Daoy (cell line): Measurements from ENCODE around the gene XRRA1. TPM values are rescaled to one million over a fixed set of nuclear protein-coding genes. Genes with fewer than 3 reads are reported as not detected.
A peak's percentile ranks its signal among the peaks of the same experiment; 100 is the strongest.
"Not testable (repeated sequence)": the region's sequence is repeated elsewhere in the genome, so short reads cannot be mapped to it uniquely, and the experiment has no call there.

ENCODE experiments used
- DNase-seq: peaks from one replicate; pipeline ENCODE4 v3.0.0-alpha.2; 2015; ENCODE audit warnings: low read depth
- total RNA-seq: library from RNA; depleted of rRNA; stranded (reverse); fragments of >200 nt; shearing (Covaris generic); gene quantifications from 2 replicates; pipeline ENCODE4 v1.2.3, GENCODE V29; 2014; rRNA removed

The XRRA1 gene
- 5.6 and 9.7 TPM in 2 replicates for total RNA-seq

GRCh38 chr11:74948898-74949752 lies at the start of gene XRRA1, which contains the start of gene SPCS2:
XRRA1 (minus strand) TSS chr11:74949091; CDS start chr11:74940878, 8,213 bp downstream.
SPCS2 (plus strand) TSS chr11:74949266; CDS start chr11:74949286, 20 bp downstream.
- DNase-seq = peak; percentile 99

- DNase-seq = no peak
Measured at GRCh38 chr11:74992852-74993251, 44.0 kb upstream of the XRRA1 start.

GRCh38 chr11:74990941-74991340 lies 42.0 kb upstream of the XRRA1 start:
- no peak for DNase-seq

GRCh38 chr11:74990150-74990549 lies 41.3 kb upstream of the XRRA1 start:
- DNase-seq = not testable (repeated sequence)

- peak; percentile 7 for DNase-seq
Measured at GRCh38 chr11:74989260-74989638, 40.4 kb upstream of the XRRA1 start.

GRCh38 chr11:74988541-74989259 lies 39.8 kb upstream of the XRRA1 start, which contains the start of gene NEU3:
NEU3 (plus strand) TSS chr11:74988933; CDS start chr11:74989061, 128 bp downstream.
- DNase-seq = peak; percentile 91

- DNase-seq = no peak
Measured at GRCh38 chr11:74984730-74985129, 35.8 kb upstream of the XRRA1 start.

- no peak for DNase-seq
Measured at GRCh38 chr11:74984070-74984469, 35.2 kb upstream of the XRRA1 start.

GRCh38 chr11:74981888-74982287 lies 33.0 kb upstream of the XRRA1 start:
- no peak for DNase-seq

GRCh38 chr11:74980634-74981033 lies 31.7 kb upstream of the XRRA1 start:
- no peak for DNase-seq

GRCh38 chr11:74978041-74978440 lies 29.1 kb upstream of the XRRA1 start:
- no peak for DNase-seq

- no peak for DNase-seq
Measured at GRCh38 chr11:74971424-74971823, 22.5 kb upstream of the XRRA1 start.

GRCh38 chr11:74970852-74971395 lies 22.0 kb upstream of the XRRA1 start:
- DNase-seq = no peak

GRCh38 chr11:74966651-74967050 lies 17.8 kb upstream of the XRRA1 start:
- DNase-seq = peak; percentile 82

- DNase-seq = not testable (repeated sequence)
Measured at GRCh38 chr11:74960128-74960527, 11.2 kb upstream of the XRRA1 start.

GRCh38 chr11:74957937-74958629 lies 9.2 kb upstream of the XRRA1 start:
- DNase-seq = no peak

GRCh38 chr11:74956397-74957015 lies 7.6 kb upstream of the XRRA1 start:
- DNase-seq = no peak

GRCh38 chr11:74954199-74954598 lies 5.3 kb upstream of the XRRA1 start:
- DNase-seq = no peak

GRCh38 chr11:74953451-74953850 lies 4.6 kb upstream of the XRRA1 start:
- DNase-seq = no peak

- DNase-seq = no peak
Measured at GRCh38 chr11:74952752-74953151, 3.9 kb upstream of the XRRA1 start.

GRCh38 chr11:74951226-74951625 lies 2.3 kb upstream of the XRRA1 start:
- DNase-seq = no peak
